Stimulated activated naive B cell treated with anti-CD40 and anti-IgM and Interleukin-4, amounts not matched to agents 10 μg/mL and 1 μg/mL and 100 μg/mL, for 72 hours (primary cell): Measurements from ENCODE around the gene ADTRP.

Source experiments
- ATAC-seq, 2 donors: fragments of 150-1000 bp; cut with Tn5 transposase; replicated peaks; 2 replicates each; pipeline ENCODE4 v1.10.0; 2021; ENCODE audit warnings: moderate library complexity in 1 of 2
- DNase-seq: peaks from one replicate; pipeline ENCODE4 v3.0.0; 2021
- H3K27ac Mint-ChIP-seq: one replicate; pipeline ENCODE4 v1.8.0; 2022; ENCODE audit warnings: mild to moderate bottlenecking, mixed read lengths
- H3K27me3 Mint-ChIP-seq, 2 donors: one replicate each; pipeline ENCODE4 v1.8.0; 2022; ENCODE audit warnings: mixed read lengths in 2 of 2
- H3K36me3 Mint-ChIP-seq, 2 donors: one replicate each; pipeline ENCODE4 v1.8.0; 2022; ENCODE audit warnings: mixed read lengths in 2 of 2, mild to moderate bottlenecking in 1 of 2
- H3K4me1 Mint-ChIP-seq, 2 donors: one replicate each; pipeline ENCODE4 v1.8.0; 2022; ENCODE audit warnings: mixed read lengths in 2 of 2, mild to moderate bottlenecking in 1 of 2
- H3K4me3 Mint-ChIP-seq, 2 donors: one replicate each; pipeline ENCODE4 v1.8.0; 2022; ENCODE audit warnings: mild to moderate bottlenecking in 2 of 2, mixed read lengths in 2 of 2, moderate library complexity in 1 of 2
- H3K9me3 Mint-ChIP-seq, 2 donors: one replicate each; pipeline ENCODE4 v1.8.0; 2022; ENCODE audit warnings: mixed read lengths in 2 of 2, mild to moderate bottlenecking in 1 of 2

Gene ADTRP

DNA sequence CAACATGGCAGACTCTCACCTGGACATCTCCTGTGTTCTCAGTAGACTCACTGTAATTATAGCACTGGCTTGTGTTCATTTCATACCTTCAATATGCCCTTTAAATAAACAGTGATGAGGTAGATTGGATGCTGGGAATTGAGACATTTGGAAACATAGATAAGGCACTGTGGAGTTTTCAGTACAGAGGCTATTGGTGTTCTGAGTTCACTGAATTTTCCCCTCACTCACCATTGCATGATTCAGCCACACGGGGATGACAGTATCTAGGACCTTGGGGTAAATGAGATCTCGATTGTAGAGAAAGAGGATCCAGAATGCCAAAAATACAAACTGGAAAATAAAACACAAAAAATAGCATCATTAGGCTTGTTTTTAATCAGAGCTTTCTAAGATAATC, 12.6 kb downstream of the ADTRP start:
- ATAC-seq (no peak), DNase-seq (no peak)
- Mint-ChIP-seq H3K27me3 (peaks cover 20 to 36% of the 10 kb centered on the region in 2 donors), H3K36me3 (peaks cover 0 to 2% of the 10 kb centered on the region in 2 donors), H3K4me1 (peaks cover 7 to 17% of the 10 kb centered on the region in 2 donors), H3K4me3 (no peak overlapping the region), H3K27ac (no peak overlapping the region), H3K9me3 (peaks cover 0 to 2% of the 10 kb centered on the region in 2 donors)

DNA sequence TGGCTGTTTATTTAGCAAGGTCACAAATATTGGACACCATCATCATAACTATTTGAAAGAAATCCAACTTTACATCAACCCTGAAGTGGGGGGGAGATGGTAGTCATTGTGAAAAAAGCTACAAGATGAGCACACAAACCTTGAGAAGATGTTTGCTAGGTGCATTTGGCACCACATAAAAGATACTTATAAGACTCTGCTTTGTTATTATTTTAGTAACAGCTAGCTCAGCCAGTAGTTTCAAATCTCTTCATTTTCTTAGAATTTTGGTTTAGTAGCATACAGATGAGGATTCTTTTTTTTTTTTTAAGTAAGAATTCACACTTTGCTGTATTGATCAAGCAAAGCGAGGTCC, 14.4 kb downstream of the ADTRP start:
- H3K27ac Mint-ChIP-seq, result no peak overlapping the region
- peaks cover 0 to 2% of the 10 kb centered on the region in 2 donors for H3K9me3 Mint-ChIP-seq
- H3K36me3 Mint-ChIP-seq, result no peaks in the 10 kb centered on the region
- ATAC-seq, result no peak
- H3K4me3 Mint-ChIP-seq, result no peak overlapping the region
- H3K27me3 Mint-ChIP-seq, result peaks cover 31 to 36% of the 10 kb centered on the region in 2 donors
- DNase-seq, result no peak
- H3K4me1 Mint-ChIP-seq, result peaks cover 2 to 6% of the 10 kb centered on the region in 2 donors

DNA sequence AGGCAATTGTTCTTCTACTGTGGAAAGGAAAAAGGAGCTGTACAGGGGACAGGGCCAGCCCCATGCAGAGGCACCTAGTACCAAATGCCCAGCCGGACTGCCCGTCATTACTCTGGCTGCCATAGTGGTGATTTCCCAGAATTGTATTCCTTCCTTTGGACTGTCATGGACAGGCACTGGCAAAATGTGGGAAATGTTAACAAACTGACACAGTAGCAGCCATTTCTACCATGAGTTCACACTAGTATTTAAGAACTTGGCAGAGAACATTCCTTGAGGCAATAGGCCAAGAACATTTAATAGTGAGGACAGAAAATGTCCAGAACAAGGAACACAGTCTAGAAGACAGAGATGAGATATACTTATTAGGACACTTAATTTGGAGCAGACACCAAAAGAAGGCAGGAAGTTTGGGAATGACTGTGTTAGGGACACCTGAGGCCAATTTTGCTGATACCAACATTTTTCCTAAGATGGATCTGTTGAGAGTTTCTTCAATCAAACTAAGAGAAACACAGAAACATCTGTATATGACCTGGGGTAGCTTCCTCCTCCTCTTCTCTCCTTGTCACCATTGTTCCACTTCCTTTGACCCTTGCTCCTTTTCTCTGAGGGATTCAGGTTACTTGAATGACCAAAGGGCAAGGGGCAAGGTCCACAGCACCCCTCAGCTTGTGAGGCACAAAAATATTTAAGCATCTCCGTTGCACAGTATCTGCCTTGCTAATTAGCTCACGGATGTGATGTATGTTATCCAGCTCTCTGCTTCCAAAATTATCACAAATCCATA, 14.9 kb downstream of the ADTRP start:
- H3K4me3 Mint-ChIP-seq, result no peak overlapping the region
- H3K9me3 Mint-ChIP-seq, result peaks cover 0 to 2% of the 10 kb centered on the region in 2 donors
- H3K4me1 Mint-ChIP-seq, result peaks cover 5 to 6% of the 10 kb centered on the region in 2 donors
- DNase-seq (no peak), ATAC-seq (no peak)
- H3K27me3 Mint-ChIP-seq, result peaks cover 25 to 35% of the 10 kb centered on the region in 2 donors
- H3K36me3 Mint-ChIP-seq, result no peaks in the 10 kb centered on the region
- H3K27ac Mint-ChIP-seq, result no peak overlapping the region

DNA sequence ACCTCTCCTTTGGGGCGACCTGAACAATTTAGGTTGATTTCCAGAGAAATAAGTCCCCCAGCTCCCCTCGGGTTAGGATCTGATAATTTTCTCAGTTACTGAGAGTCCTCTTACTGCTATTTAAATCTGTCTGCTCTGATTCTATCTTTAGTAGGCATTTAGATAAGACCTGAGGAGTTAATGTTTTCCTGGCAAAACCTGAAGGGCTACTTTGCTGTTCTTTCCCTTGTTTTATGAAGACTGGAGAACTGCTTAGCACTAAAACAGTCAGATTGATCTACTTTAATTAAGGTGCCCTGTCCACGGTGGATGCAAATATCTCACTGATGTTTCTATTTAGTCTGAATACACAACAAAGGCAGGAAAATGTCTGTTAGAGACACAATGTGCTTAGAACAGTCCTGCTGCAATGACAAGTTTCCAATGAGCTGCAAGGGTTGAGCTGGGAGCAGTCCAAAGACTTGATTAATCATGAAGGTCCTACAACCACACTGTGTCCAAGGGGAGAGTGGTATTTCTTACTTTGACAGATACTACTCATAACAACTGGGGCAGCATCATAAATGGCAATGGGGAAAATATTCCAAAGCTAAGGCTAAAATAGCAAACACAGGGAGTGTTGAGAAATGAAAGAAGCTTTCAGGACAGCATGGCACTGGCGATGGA, 15.7 kb downstream of the ADTRP start:
- Mint-ChIP-seq H3K27ac (no peak overlapping the region), H3K4me3 (no peak overlapping the region), H3K36me3 (no peaks in the 10 kb centered on the region), H3K27me3 (peaks cover 22 to 33% of the 10 kb centered on the region in 2 donors), H3K4me1 (peaks cover 5 to 6% of the 10 kb centered on the region in 2 donors), H3K9me3 (peaks cover 0 to 1% of the 10 kb centered on the region in 2 donors)
- ATAC-seq (no peak), DNase-seq (no peak)

DNA sequence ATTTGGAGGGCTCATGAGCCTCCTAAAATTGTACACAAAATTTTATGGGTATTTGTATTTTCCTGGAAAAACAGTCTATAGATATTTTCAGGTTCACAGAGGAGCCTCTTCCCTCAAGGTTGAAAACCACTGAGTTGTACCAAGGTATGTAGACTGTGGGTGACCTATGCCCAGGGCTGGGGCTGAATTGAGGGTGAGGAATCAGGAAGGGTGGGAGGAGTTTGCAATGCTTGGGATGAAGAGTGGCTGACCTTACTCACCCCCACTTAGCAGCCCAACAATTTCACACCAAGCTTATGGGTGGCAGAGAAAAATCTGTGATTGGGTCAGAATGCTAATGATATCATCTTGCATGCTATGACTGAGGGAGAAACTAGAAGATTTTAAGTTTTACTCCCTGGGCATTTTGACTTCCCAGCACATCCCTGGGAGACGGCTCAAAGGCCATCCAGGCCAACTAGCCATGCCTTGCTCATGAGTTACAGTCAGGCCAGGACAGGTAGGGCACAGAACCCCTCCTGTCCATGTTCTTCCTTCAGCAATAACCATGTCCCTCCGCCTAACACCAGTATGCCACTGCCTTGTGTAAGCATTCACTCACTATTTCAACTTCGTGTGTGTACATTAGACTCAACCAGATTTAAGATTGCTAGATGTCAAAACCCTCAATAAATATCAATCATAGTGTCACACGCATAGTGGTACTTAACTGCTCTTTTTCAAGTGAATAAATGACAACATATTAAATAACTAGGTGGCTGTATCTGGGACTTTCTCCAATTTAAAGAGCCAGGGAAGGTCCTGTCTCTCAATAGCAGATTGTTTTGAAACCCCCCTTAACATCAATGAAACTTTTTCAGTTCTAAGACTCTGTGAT, 16.6 kb downstream of the ADTRP start:
- H3K9me3 Mint-ChIP-seq, result peaks cover 4 to 6% of the 10 kb centered on the region in 2 donors
- peaks cover 24 to 41% of the 10 kb centered on the region in 2 donors for H3K27me3 Mint-ChIP-seq
- no peak overlapping the region for H3K27ac Mint-ChIP-seq
- H3K4me1 Mint-ChIP-seq, result peaks cover 0 to 3% of the 10 kb centered on the region in 2 donors
- no peak for DNase-seq
- H3K4me3 Mint-ChIP-seq, result no peak overlapping the region
- H3K36me3 Mint-ChIP-seq, result no peaks in the 10 kb centered on the region
- no peak for ATAC-seq

DNA sequence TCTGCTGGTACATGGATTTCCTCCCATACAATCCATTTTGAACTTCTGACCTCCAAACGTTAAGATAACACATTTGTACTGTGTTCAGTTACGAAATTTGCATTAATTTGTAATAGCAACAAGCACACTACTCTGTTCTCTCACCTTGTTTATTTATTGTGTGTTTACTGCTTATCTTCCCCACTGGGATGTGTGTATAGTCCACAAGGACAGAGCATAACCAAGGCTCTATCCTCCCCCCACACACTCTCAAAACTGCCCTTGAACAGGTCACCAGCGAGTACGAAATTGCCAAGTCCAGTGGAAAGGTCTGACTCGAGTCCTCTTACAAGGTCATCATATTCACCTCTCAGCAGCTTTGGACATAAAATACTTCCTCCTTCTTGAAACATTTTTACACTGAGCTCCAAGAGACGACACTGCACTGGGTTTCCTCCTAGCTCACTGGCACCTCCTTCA, 18.6 kb downstream of the ADTRP start:
- Mint-ChIP-seq H3K27ac (no peak overlapping the region), H3K9me3 (peaks cover 4 to 6% of the 10 kb centered on the region in 2 donors)
- ATAC-seq, result no peak

DNA sequence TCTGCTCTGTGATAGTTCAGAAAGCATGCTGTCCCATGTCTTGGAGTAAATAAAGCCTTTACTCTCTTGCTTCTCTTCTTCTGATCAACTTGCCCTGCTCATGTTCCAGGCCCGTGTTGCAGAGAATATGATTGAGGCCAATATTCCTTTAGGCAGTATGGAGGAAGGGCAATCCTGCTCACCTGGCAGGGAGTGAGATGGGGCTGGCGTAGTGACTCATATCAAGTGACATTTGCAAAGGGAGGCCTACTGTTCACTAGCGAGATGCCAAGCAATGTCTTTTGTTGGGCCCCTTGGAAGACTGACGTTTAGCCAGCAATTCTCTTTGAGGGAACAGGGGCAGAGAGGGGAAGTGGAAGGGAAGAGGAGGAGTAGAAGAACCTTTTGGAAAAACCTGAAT, 19.7 kb downstream of the ADTRP start:
- no peak overlapping the region for H3K27ac Mint-ChIP-seq
- H3K9me3 Mint-ChIP-seq, result peaks cover 4 to 6% of the 10 kb centered on the region in 2 donors
- H3K27me3 Mint-ChIP-seq, result peaks cover 27 to 47% of the 10 kb centered on the region in 2 donors
- no peak for DNase-seq
- no peak for ATAC-seq
- H3K4me3 Mint-ChIP-seq, result no peak overlapping the region
- H3K4me1 Mint-ChIP-seq, result peaks cover 0 to 3% of the 10 kb centered on the region in 2 donors
- H3K36me3 Mint-ChIP-seq, result no peaks in the 10 kb centered on the region

More for the DNA sequence above, 18.6 kb downstream of the ADTRP start:
- H3K36me3 Mint-ChIP-seq, result no peaks in the 10 kb centered on the region
- H3K4me3 Mint-ChIP-seq, result no peak overlapping the region
- peaks cover 23 to 40% of the 10 kb centered on the region in 2 donors for H3K27me3 Mint-ChIP-seq
- no peak for DNase-seq
- peaks cover 0 to 3% of the 10 kb centered on the region in 2 donors for H3K4me1 Mint-ChIP-seq

DNA sequence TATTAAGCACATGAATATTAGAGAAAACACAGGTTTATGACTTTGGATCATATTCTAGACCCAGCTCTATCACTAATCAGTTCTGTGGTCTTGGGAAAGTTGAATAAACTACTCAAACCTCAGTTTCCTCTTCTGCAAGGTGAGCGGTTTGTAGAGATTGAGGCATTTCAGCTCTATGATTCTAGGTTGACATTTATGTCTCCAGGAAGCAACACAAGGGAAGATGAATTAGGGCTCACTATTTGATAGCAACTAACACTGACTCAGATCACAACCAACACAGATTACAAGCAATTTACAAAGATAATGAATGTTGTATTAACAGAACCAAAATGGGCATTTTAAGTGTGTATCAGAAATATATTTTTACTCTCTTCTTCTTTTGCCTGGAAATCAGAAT, 21.9 kb downstream of the ADTRP start:
- ATAC-seq (no peak), DNase-seq (no peak)
- H3K4me1 Mint-ChIP-seq, result peaks cover 0 to 3% of the 10 kb centered on the region in 2 donors
- H3K9me3 Mint-ChIP-seq, result peaks cover 4 to 6% of the 10 kb centered on the region in 2 donors
- no peak overlapping the region for H3K4me3 Mint-ChIP-seq
- no peak overlapping the region for H3K27ac Mint-ChIP-seq
- H3K36me3 Mint-ChIP-seq, result no peaks in the 10 kb centered on the region
- peaks cover 27 to 40% of the 10 kb centered on the region in 2 donors for H3K27me3 Mint-ChIP-seq

DNA sequence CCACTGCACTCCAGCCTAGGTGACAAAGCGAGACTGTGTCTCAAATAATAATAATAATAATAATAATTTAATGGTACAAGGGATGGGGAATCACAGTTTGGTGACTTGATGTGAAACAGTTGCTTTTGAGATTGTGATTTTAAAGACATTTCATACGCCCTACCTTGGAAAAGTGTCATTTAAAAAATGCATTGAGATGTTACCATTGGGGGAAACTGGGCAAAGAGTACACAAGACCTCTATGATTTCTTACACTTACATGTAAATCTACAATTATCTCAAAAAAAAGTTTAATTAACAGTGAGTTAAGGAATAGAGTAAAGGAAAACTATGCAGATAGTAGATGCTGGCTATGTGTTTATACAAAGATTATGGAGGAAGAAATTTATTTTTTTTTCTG, 22.3 kb downstream of the ADTRP start:
- DNase-seq (no peak), ATAC-seq (no peak)
- Mint-ChIP-seq H3K4me1 (peaks cover 0 to 3% of the 10 kb centered on the region in 2 donors), H3K27me3 (peaks cover 26 to 36% of the 10 kb centered on the region in 2 donors), H3K27ac (no peak overlapping the region), H3K9me3 (peaks cover 4 to 6% of the 10 kb centered on the region in 2 donors), H3K36me3 (no peaks in the 10 kb centered on the region), H3K4me3 (no peak overlapping the region)

DNA sequence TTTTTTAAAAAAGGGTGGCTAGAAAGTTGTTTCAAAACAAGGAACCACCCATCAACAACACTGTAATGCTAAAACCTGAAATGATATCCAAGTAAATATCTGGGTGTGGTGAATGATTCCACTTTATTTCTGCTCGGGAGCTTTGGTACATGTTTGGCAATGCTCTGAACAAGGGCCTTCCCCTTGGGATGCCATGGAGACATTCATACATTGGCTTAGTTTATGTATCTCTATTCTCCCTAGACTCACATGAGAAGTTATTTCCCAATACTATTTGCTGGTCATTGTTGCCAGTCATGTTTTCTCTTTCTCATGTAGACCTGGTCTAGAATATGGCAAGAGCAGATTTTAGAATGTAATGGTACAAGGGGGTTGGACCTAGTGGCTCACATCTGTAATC, 22.9 kb downstream of the ADTRP start:
- H3K9me3 Mint-ChIP-seq, result peaks cover 4 to 6% of the 10 kb centered on the region in 2 donors
- DNase-seq (no peak), ATAC-seq (no peak)
- H3K4me3 Mint-ChIP-seq, result no peak overlapping the region
- H3K4me1 Mint-ChIP-seq, result peaks cover 0 to 3% of the 10 kb centered on the region in 2 donors
- H3K27ac Mint-ChIP-seq, result no peak overlapping the region
- H3K27me3 Mint-ChIP-seq, result peaks cover 21 to 33% of the 10 kb centered on the region in 2 donors
- H3K36me3 Mint-ChIP-seq, result no peaks in the 10 kb centered on the region

DNA sequence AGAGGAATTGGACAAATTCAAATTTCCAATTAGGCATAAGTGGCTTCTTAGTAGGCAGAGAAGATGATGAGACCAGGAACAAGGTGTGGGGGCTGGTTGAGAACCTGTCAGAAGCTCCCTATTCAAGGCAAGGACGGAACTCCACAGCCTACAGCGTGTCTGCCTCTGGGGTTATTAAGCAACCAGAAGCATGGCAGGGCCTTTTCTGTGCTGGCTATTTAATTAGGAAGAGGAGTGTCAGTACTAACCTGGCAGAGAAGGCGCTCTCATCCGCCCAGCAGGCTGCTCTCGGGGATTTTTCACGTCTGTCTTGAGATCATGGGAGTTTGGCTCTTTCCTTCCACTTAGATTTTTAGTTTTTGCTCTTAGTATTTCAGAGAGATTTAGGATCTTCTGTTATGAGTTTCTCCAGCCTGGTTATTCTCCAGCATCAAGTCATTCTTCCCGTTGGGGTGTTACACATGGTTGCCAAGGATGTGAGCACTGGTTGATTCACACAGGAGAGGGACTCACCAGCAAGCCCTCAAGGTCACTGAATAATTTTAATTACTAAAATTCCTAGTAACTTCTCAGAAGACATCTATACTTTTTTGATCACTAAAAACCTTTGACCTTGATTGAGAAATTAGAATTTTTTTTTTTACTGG, 23.9 kb downstream of the ADTRP start:
- ATAC-seq, result no peak
- H3K9me3 Mint-ChIP-seq, result peaks cover 4 to 6% of the 10 kb centered on the region in 2 donors
- H3K4me3 Mint-ChIP-seq, result no peak overlapping the region
- H3K36me3 Mint-ChIP-seq, result no peaks in the 10 kb centered on the region
- H3K27ac Mint-ChIP-seq, result no peak overlapping the region
- peaks cover 0 to 3% of the 10 kb centered on the region in 2 donors for H3K4me1 Mint-ChIP-seq
- peaks cover 15 to 30% of the 10 kb centered on the region in 2 donors for H3K27me3 Mint-ChIP-seq
- no peak for DNase-seq

DNA sequence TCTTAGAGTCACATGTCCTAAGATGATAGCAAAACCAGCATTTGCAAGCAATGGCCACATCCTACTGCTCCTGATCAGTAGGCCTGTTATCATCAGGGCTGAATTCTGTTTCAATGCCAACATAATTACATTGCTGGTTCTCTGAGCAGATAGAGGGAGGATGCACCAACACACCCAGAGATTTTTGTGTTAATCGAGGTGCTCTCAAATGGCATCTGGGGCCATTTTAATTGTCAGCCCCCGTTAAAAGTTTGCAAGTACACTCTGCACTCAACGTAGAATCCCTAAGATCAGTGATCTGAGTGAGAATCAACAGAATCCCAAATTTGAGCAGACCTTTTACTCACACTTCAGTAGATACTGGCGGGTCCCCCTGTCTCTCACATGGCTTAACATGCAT, 24.8 kb downstream of the ADTRP start:
- no peak for ATAC-seq
- Mint-ChIP-seq H3K4me3 (no peak overlapping the region), H3K4me1 (peaks cover 0 to under 1% of the 10 kb centered on the region in 2 donors), H3K27me3 (peaks cover 12 to 26% of the 10 kb centered on the region in 2 donors), H3K9me3 (peaks cover 4 to 6% of the 10 kb centered on the region in 2 donors), H3K27ac (no peak overlapping the region), H3K36me3 (no peaks in the 10 kb centered on the region)
- no peak for DNase-seq

DNA sequence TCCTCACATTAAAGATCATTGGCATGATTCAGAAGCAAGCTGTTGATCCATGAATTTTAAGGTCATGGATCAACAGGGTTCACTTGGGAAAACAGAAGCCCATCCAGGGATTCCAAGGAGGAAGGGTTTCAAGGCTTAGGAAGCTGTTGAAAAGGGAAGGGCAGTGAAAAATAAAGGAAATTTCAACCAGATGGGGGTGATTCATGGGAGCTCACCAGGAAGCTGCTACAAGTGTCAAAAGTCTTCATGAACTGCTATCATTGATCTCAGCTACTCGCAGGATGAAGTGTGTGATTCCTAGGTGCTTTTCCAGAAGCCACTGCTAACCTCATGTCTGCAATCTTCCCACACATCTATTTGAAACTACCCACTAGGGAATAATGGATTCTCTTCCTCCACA, 26.2 kb downstream of the ADTRP start:
- Mint-ChIP-seq H3K4me1 (no peaks in the 10 kb centered on the region), H3K36me3 (no peaks in the 10 kb centered on the region), H3K27me3 (peaks cover 8 to 18% of the 10 kb centered on the region in 2 donors), H3K27ac (no peak overlapping the region), H3K4me3 (no peak overlapping the region), H3K9me3 (peaks cover 1% of the 10 kb centered on the region in 2 donors)
- ATAC-seq (no peak), DNase-seq (no peak)

DNA sequence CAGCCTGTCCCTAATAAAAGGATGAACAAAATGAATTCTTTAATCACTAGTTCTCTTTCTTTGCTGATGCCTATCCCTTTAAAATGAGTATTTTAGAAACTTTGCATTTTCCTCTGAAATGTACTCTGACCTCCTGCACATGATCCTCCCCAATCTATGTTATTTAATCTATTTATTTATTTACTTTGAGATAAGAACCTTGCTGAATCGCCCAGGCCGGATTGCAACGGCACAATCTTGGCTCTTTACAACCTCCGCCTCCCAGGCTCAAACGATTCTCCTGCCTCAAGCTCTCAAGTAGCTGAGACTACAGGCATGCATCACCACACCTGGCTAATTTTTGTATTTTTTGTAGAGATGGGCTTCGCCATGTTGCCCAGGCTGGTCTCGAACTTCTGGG, 27.9 kb downstream of the ADTRP start:
- Mint-ChIP-seq H3K4me1 (no peaks in the 10 kb centered on the region), H3K27ac (no peak overlapping the region), H3K9me3 (no peaks in the 10 kb centered on the region), H3K4me3 (no peak overlapping the region), H3K27me3 (peaks cover 8 to 12% of the 10 kb centered on the region in 2 donors), H3K36me3 (no peaks in the 10 kb centered on the region)
- ATAC-seq (no peak), DNase-seq (no peak)
